ENCODE data around the gene RAB43. TPM values are rescaled to one million over a fixed set of nuclear protein-coding genes. Genes with fewer than 3 reads are reported as not detected.
"Not testable (repeated sequence)": the region's sequence is repeated elsewhere in the genome, so short reads cannot be mapped to it uniquely, and the experiment has no call there.

Gene RAB43
- total RNA-seq, 1 donor from 2014 or later = 34.5 TPM

DNA sequence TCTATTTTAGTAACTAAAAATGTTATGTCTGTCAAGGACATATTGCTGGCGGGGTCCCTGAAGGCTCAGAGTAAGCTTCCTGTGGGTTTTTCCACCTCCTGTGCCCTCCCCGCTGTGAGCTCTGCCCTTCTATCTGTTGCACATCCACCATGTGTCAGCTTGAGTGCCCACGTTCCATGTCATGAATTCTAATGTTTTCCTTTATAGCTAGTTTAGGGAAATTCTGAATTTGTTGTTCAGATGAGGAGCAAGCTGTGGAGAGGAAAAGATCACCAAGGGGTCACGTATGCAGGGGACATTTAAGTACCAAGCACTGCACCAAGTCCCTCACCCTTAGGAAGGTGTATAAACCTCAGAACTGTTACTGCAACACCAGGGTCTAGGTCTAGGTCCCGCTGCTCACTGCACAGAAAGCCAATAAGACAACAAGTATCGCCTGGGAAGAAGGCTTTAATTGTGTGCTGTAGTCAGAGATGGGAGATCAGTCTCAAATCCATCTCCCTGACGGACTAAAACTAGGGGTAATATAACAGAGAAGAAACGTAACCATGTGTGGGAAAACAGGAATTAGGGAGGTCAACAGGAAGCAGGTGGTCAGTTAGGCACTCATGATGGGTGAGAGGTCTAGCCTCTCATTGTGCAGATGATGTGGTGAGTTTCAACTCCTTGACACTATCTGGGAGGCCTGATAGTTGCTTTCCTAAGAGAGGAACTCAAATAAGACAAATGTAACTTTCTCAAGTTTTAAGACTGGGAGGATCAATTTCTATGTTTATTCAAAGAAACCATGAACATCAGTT lies 51.3 kb downstream of the RAB43 start:
- FAIRE-seq (no peak), DNase-seq (ENCODE audit: low read depth) (no peak)
- H3K4me2 ChIP-seq (ENCODE audit: low read length) = no peak overlapping the region
- Mint-ChIP-seq H3K4me1 (ENCODE audit: low read depth, unreplicated experiment) (no peaks in the 10 kb centered on the region), H3K4me3 (ENCODE audit: unreplicated experiment) (no peak overlapping the region), H3K36me3 (ENCODE audit: low read depth, unreplicated experiment) (no peaks in the 10 kb centered on the region), H3K27me3 (ENCODE audit: low read depth, unreplicated experiment) (peaks cover 22% of the 10 kb centered on the region), H3K9me3 (ENCODE audit: unreplicated experiment) (peaks cover 4% of the 10 kb centered on the region), H3K27ac (ENCODE audit: unreplicated experiment) (no peak overlapping the region)
- H3K36me3 ChIP-seq (ENCODE audit: insufficient read depth, low read length) = no peaks in the 10 kb centered on the region
- no peak overlapping the region for H3K27ac ChIP-seq (ENCODE audit: low read depth, low read length)
- H3K79me2 ChIP-seq (ENCODE audit: insufficient read depth, low read length) = no peaks in the 10 kb centered on the region
- TF ChIP-seq CTCF (IDR thresholded peaks at IDR 0.05; ENCODE audit: insufficient read depth, low read depth, low read length) (no peak), EZH2 (IDR thresholded peaks at IDR 0.05; ENCODE audit: insufficient read depth, low read length) (no peak)
- H3K4me1 ChIP-seq (ENCODE audit: insufficient read depth, low read length) = no peaks in the 10 kb centered on the region
- no peak overlapping the region for H3K9ac ChIP-seq (ENCODE audit: low read length)
- no peaks in the 10 kb centered on the region for H4K20me1 ChIP-seq (ENCODE audit: insufficient read depth, low read length)
- no peak overlapping the region for H3K4me3 ChIP-seq (ENCODE audit: insufficient read depth, low read depth, low read length)
- H3K27me3 ChIP-seq (ENCODE audit: insufficient read depth, low read length) = no peaks in the 10 kb centered on the region
- H3K9me3 ChIP-seq (ENCODE audit: insufficient read depth, low read depth, low read length) = no peaks in the 10 kb centered on the region
- no peak overlapping the region for H2AFZ ChIP-seq (ENCODE audit: low read depth, low read length)

GRCh38 chr3:129069313-129070085 lies 52.1 kb downstream of the RAB43 start:
- not testable (repeated sequence) for H3K27ac ChIP-seq (ENCODE audit: low read depth, low read length); FAIRE-seq; H3K36me3 ChIP-seq (ENCODE audit: insufficient read depth, low read length); H3K4me1 Mint-ChIP-seq (ENCODE audit: low read depth, unreplicated experiment); H3K9ac ChIP-seq (ENCODE audit: low read length); H3K9me3 Mint-ChIP-seq (ENCODE audit: unreplicated experiment); H3K27me3 ChIP-seq (ENCODE audit: insufficient read depth, low read length); H3K4me1 ChIP-seq (ENCODE audit: insufficient read depth, low read length); H3K4me3 ChIP-seq (ENCODE audit: insufficient read depth, low read depth, low read length); H3K79me2 ChIP-seq (ENCODE audit: insufficient read depth, low read length); H4K20me1 ChIP-seq (ENCODE audit: insufficient read depth, low read length); H3K36me3 Mint-ChIP-seq (ENCODE audit: low read depth, unreplicated experiment); H2AFZ ChIP-seq (ENCODE audit: low read depth, low read length); H3K9me3 ChIP-seq (ENCODE audit: insufficient read depth, low read depth, low read length); H3K4me3 Mint-ChIP-seq (ENCODE audit: unreplicated experiment); DNase-seq (ENCODE audit: low read depth); H3K4me2 ChIP-seq (ENCODE audit: low read length); H3K27ac Mint-ChIP-seq (ENCODE audit: unreplicated experiment)
- peaks cover 30% of the 10 kb centered on the region for H3K27me3 Mint-ChIP-seq (ENCODE audit: low read depth, unreplicated experiment)

- Histone ChIP-seq H3K4me2 (ENCODE audit: low read length) (peak overlapping the region; percentile 73), H3K4me1 (ENCODE audit: insufficient read depth, low read length) (no peaks in the 10 kb centered on the region), H3K36me3 (ENCODE audit: insufficient read depth, low read length) (no peaks in the 10 kb centered on the region), H3K9ac (ENCODE audit: low read length) (no peak overlapping the region), H4K20me1 (ENCODE audit: insufficient read depth, low read length) (no peaks in the 10 kb centered on the region), H2AFZ (ENCODE audit: low read depth, low read length) (peak overlapping the region; percentile 59), H3K27ac (ENCODE audit: low read depth, low read length) (no peak overlapping the region), H3K79me2 (ENCODE audit: insufficient read depth, low read length) (no peaks in the 10 kb centered on the region), H3K4me3 (ENCODE audit: insufficient read depth, low read depth, low read length) (no peak overlapping the region), H3K27me3 (ENCODE audit: insufficient read depth, low read length) (no peaks in the 10 kb centered on the region), H3K9me3 (ENCODE audit: insufficient read depth, low read depth, low read length) (no peaks in the 10 kb centered on the region)
- Mint-ChIP-seq H3K9me3 (ENCODE audit: unreplicated experiment) (peaks cover 3% of the 10 kb centered on the region), H3K4me3 (ENCODE audit: unreplicated experiment) (no peak overlapping the region), H3K4me1 (ENCODE audit: low read depth, unreplicated experiment) (no peaks in the 10 kb centered on the region), H3K27ac (ENCODE audit: unreplicated experiment) (no peak overlapping the region), H3K36me3 (ENCODE audit: low read depth, unreplicated experiment) (no peaks in the 10 kb centered on the region), H3K27me3 (ENCODE audit: low read depth, unreplicated experiment) (peaks cover 33% of the 10 kb centered on the region)
- TF ChIP-seq CTCF (IDR thresholded peaks at IDR 0.05; ENCODE audit: insufficient read depth, low read depth, low read length) = no peak
- TF ChIP-seq EZH2 (IDR thresholded peaks at IDR 0.05; ENCODE audit: insufficient read depth, low read length) = no peak
- FAIRE-seq (no peak), DNase-seq (ENCODE audit: low read depth) (no peak)
These were observed 53.2 kb downstream of the RAB43 start for GRCh38 chr3:129068291-129068886.

GRCh38 chr3:129067719-129068118 lies 53.9 kb downstream of the RAB43 start:
- peak overlapping the region; percentile 73 for H3K4me2 ChIP-seq (ENCODE audit: low read length)
- DNase-seq (ENCODE audit: low read depth); FAIRE-seq; H3K4me3 Mint-ChIP-seq (ENCODE audit: unreplicated experiment); H3K27me3 ChIP-seq (ENCODE audit: insufficient read depth, low read length); H3K9ac ChIP-seq (ENCODE audit: low read length); H3K4me1 Mint-ChIP-seq (ENCODE audit: low read depth, unreplicated experiment); H2AFZ ChIP-seq (ENCODE audit: low read depth, low read length); H3K9me3 Mint-ChIP-seq (ENCODE audit: unreplicated experiment); H3K4me1 ChIP-seq (ENCODE audit: insufficient read depth, low read length); H3K27ac Mint-ChIP-seq (ENCODE audit: unreplicated experiment); H4K20me1 ChIP-seq (ENCODE audit: insufficient read depth, low read length); H3K36me3 Mint-ChIP-seq (ENCODE audit: low read depth, unreplicated experiment); H3K4me3 ChIP-seq (ENCODE audit: insufficient read depth, low read depth, low read length); H3K36me3 ChIP-seq (ENCODE audit: insufficient read depth, low read length); H3K9me3 ChIP-seq (ENCODE audit: insufficient read depth, low read depth, low read length); H3K27ac ChIP-seq (ENCODE audit: low read depth, low read length); H3K79me2 ChIP-seq (ENCODE audit: insufficient read depth, low read length): not testable (repeated sequence)
- peaks cover 37% of the 10 kb centered on the region for H3K27me3 Mint-ChIP-seq (ENCODE audit: low read depth, unreplicated experiment)

Data from astrocyte (in vitro differentiated cells and primary cell).